GM23338 (cell line): ENCODE measurements around the gene SLC45A1. TPM values are rescaled to one million over a fixed set of nuclear protein-coding genes. Genes with fewer than 3 reads are reported as not detected.

Experiments
- ATAC-seq: fragments of 200-7000 bp; cut with Tn5 transposase; 3 replicates; pipeline ENCODE4 v1.9.1; 2020
- DNase-seq: peaks from one replicate; pipeline ENCODE4 v3.0.0-alpha.2; 2015; ENCODE audit warnings: low spot score
- H2AFZ ChIP-seq: fragments of 200-600 bp; sonication (generic); 2 replicates; pipeline ENCODE4 v1.8.0; 2016; ENCODE audit warnings: antibody characterized with exemption, mild to moderate bottlenecking, moderate library complexity
- H3F3A ChIP-seq: fragments of 200-600 bp; sonication (generic); replicated peaks from 2 replicates; pipeline ENCODE4 v1.8.0; 2017; ENCODE audit warnings: antibody characterized with exemption, mixed run types, low read depth
- H3K27ac ChIP-seq: fragments of 200-600 bp; sonication (generic); 2 replicates; pipeline ENCODE4 v1.6.1; 2016; ENCODE audit warnings: low read depth
- H3K27me3 ChIP-seq: fragments of 200-600 bp; sonication (generic); 2 replicates; pipeline ENCODE4 v1.8.0; 2016; ENCODE audit warnings: mild to moderate bottlenecking, mixed run types, moderate library complexity; ENCODE audit not compliant: insufficient read depth
- H3K36me3 ChIP-seq: fragments of 200-600 bp; sonication (generic); 2 replicates; pipeline ENCODE4 v1.8.0; 2016; ENCODE audit warnings: mild to moderate bottlenecking; ENCODE audit not compliant: insufficient read depth
- H3K4me1 ChIP-seq: fragments of 200-600 bp; sonication (generic); 2 replicates; pipeline ENCODE4 v1.8.0; 2016; ENCODE audit warnings: mild to moderate bottlenecking, moderate library complexity; ENCODE audit not compliant: insufficient read depth
- H3K4me2 ChIP-seq: fragments of 200-600 bp; sonication (generic); 2 replicates; pipeline ENCODE4 v1.7.1; 2017; ENCODE audit warnings: mixed run types
- H3K4me3 ChIP-seq: fragments of 200-600 bp; sonication (generic); 2 replicates; pipeline ENCODE4 v1.6.1; 2016; ENCODE audit warnings: mixed run types
- H3K79me2 ChIP-seq: fragments of 200-600 bp; sonication (generic); replicated peaks from 2 replicates; pipeline ENCODE4 v1.8.0; 2017; ENCODE audit warnings: mild to moderate bottlenecking; ENCODE audit not compliant: insufficient read depth
- H3K9me2 ChIP-seq: fragments of 200-600 bp; sonication (generic); 2 replicates; pipeline ENCODE4 v1.8.0; 2017; ENCODE audit not compliant: insufficient read depth
- H4K20me1 ChIP-seq: fragments of 200-600 bp; sonication (generic); replicated peaks from 2 replicates; pipeline ENCODE4 v1.8.0; 2017; ENCODE audit warnings: mild to moderate bottlenecking; ENCODE audit not compliant: insufficient read depth
- H3K27ac Mint-ChIP-seq: 2 replicates; pipeline ENCODE4 v1.8.0; 2020; ENCODE audit warnings: inconsistent platforms, mild to moderate bottlenecking, moderate library complexity, mixed read lengths
- H3K27me3 Mint-ChIP-seq: 3 replicates; pipeline ENCODE4 v1.8.0; 2022; ENCODE audit warnings: low read depth, mild to moderate bottlenecking, moderate library complexity, mixed read lengths, inconsistent platforms; ENCODE audit not compliant: insufficient read depth, poor library complexity
- H3K36me3 Mint-ChIP-seq: 3 replicates; pipeline ENCODE4 v1.8.0; 2021; ENCODE audit warnings: low read depth, mild to moderate bottlenecking, inconsistent platforms, moderate library complexity, mixed read lengths
- H3K4me1 Mint-ChIP-seq: 3 replicates; pipeline ENCODE4 v1.8.0; 2020; ENCODE audit warnings: mild to moderate bottlenecking, inconsistent platforms, mixed read lengths
- H3K4me3 Mint-ChIP-seq: 3 replicates; pipeline ENCODE4 v1.8.0; 2021; ENCODE audit warnings: moderate library complexity, mild to moderate bottlenecking, inconsistent platforms, mixed read lengths
- H3K9me3 Mint-ChIP-seq: 3 replicates; pipeline ENCODE4 v1.8.0; 2020; ENCODE audit warnings: moderate library complexity, mild to moderate bottlenecking, inconsistent platforms, mixed read lengths
- CTCF ChIP-seq, 2 experiments: fragments of 200-600 bp in 1 of 2; sonication (generic) in 1 of 2; conservative IDR thresholded peaks; 2 replicates each; pipeline versions ENCODE4 v1.5.1 to v1.6.1; 2016 to 2017; ENCODE audit warnings: antibody characterized with exemption in 2 of 2, low read depth in 2 of 2, mild to moderate bottlenecking in 2 of 2, moderate library complexity in 1 of 2
- EZH2phosphoT487 ChIP-seq: fragments of 200-600 bp; sonication (generic); IDR thresholded peaks from one replicate; pipeline ENCODE4 v1.8.1; 2018; ENCODE audit warnings: antibody characterized with exemption; ENCODE audit not compliant: unreplicated experiment
- NANOG ChIP-seq: IDR thresholded peaks from 2 replicates; pipeline ENCODE4 v1.6.1; 2016; ENCODE audit warnings: antibody characterized with exemption, borderline replicate concordance
- POLR2AphosphoS5 ChIP-seq: IDR thresholded peaks from 2 replicates; pipeline ENCODE4 v1.6.1; 2016; ENCODE audit warnings: antibody characterized with exemption, low read depth
- REST ChIP-seq: IDR thresholded peaks from one replicate; pipeline ENCODE4 v1.6.1; 2018; ENCODE audit warnings: antibody characterized with exemption; ENCODE audit not compliant: unreplicated experiment
- ZNF114 ChIP-seq: fragments of 250-450 bp; sonication (Bioruptor Pico); IDR thresholded peaks from 2 replicates; pipeline ENCODE4 v1.5.0; 2020; ENCODE audit warnings: mild to moderate bottlenecking, moderate library complexity
- polyA plus RNA-seq: library from polyadenylated mRNA; unstranded; fragments of >200 nt; fragmentation: Nextera tagmentation; extraction: Ambion mirVana; gene quantifications from 2 replicates; pipeline ENCODE4 v1.2.1, GENCODE V29; 2016
- total RNA-seq: library from RNA; depleted of rRNA; stranded (reverse); fragments of >200 nt; shearing (Covaris generic); gene quantifications from 2 replicates; pipeline ENCODE4 v1.2.3, GENCODE V29; 2014

The SLC45A1 gene
- total and polyA plus RNA-seq, 2 experiments from 2014 or later: 1.3 to 2.3 TPM

DNA sequence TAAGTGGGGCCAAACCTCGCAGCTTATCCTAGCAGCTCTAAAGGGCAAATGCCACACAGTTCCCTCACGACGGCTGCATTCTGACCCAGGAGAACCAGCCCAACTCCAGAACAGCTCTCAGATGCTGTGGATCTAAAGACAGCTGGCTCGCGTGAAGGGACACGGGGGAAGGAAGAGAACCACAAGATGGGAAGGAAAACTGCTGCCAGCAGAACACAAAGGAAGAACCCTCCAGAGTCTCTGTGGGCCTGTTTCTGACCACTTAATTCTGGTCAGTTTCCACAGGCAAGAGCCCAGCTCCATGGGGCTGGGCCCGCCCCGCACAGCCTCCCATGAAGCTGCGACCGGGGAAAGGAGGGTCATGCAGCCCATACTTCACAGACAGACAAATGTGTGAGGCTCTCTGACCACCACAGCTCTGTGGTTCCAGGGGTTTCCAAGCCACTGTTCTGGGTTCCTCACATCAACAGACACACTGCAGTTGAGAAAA lies 61.1 kb downstream of the SLC45A1 start:
- Mint-ChIP-seq H3K27me3 (peaks cover 7% of the 10 kb centered on the region), H3K4me1 (peaks cover 48% of the 10 kb centered on the region), H3K9me3 (no peaks in the 10 kb centered on the region), H3K4me3 (no peak overlapping the region; the same call in 2 of the 3 replicates), H3K27ac (peak overlapping the region; percentile 70; the same call in 1 of the 2 replicates), H3K36me3 (peaks cover 11% of the 10 kb centered on the region)
- peaks cover 7% of the 10 kb centered on the region; the same call in 1 of the 2 replicates for H3F3A ChIP-seq
- H3K4me3 ChIP-seq: no peak overlapping the region
- H2AFZ ChIP-seq: no peak overlapping the region
- ATAC-seq (no peak), DNase-seq (no peak)
- TF ChIP-seq ZNF114 (CRISPR knock-in tag) (no peak), REST (no peak), EZH2phosphoT487 (no peak)
- H3K4me1 ChIP-seq: peaks cover 22% of the 10 kb centered on the region
- no peak overlapping the region for H3K4me2 ChIP-seq
- no peaks in the 10 kb centered on the region for H3K27me3 ChIP-seq
- peaks cover 61% of the 10 kb centered on the region for H4K20me1 ChIP-seq
- H3K36me3 ChIP-seq: no peaks in the 10 kb centered on the region
- peaks cover 91% of the 10 kb centered on the region for H3K79me2 ChIP-seq
- no peaks in the 10 kb centered on the region for H3K9me2 ChIP-seq
- no peak overlapping the region; the same call in 1 of the 2 replicates for H3K27ac ChIP-seq

- H3K27me3 ChIP-seq: no peaks in the 10 kb centered on the region
- Mint-ChIP-seq H3K4me3 (no peak overlapping the region), H3K36me3 (peaks cover 11% of the 10 kb centered on the region), H3K4me1 (peaks cover 44% of the 10 kb centered on the region), H3K27ac (no peak overlapping the region), H3K9me3 (no peaks in the 10 kb centered on the region), H3K27me3 (peaks cover 3% of the 10 kb centered on the region)
- H2AFZ ChIP-seq: no peak overlapping the region
- ATAC-seq: peak; percentile 31
- no peaks in the 10 kb centered on the region for H3K36me3 ChIP-seq
- no peaks in the 10 kb centered on the region for H3K9me2 ChIP-seq
- peaks cover 91% of the 10 kb centered on the region for H3K79me2 ChIP-seq
- peak; percentile 33 for DNase-seq
- peaks cover 62% of the 10 kb centered on the region for H4K20me1 ChIP-seq
- no peak overlapping the region for H3K4me3 ChIP-seq
- no peak overlapping the region for H3K4me2 ChIP-seq
- no peak overlapping the region for H3K27ac ChIP-seq
- H3F3A ChIP-seq: peaks cover 4% of the 10 kb centered on the region; the same call in 1 of the 2 replicates
- H3K4me1 ChIP-seq: peaks cover 16% of the 10 kb centered on the region
- TF ChIP-seq EZH2phosphoT487: no peak
- no peak for TF ChIP-seq REST
- TF ChIP-seq NANOG: no peak
- TF ChIP-seq CTCF (conservative IDR thresholded peaks at IDR 0.05; ENCODE audit: low read depth in 2 of 2): peak in 1 of 2 experiments; percentile 2; a peak in 1 of 4 replicates
- TF ChIP-seq POLR2AphosphoS5: no peak
Measured at GRCh38 chr1:8379513-8380186, 61.7 kb downstream of the SLC45A1 start.
